K562 (cell line): ENCODE data around the gene C6orf89.

Experiments used
- CTCF ChIP-seq, 3 experiments: IDR thresholded peaks in 2 of 3; conservative IDR thresholded peaks in 1 of 3; 2 replicates each; pipeline ENCODE4 v1.5.1; 2011 to 2012; ENCODE audit warnings: low read length in 3 of 3, mild to moderate bottlenecking in 3 of 3, control low read depth in 2 of 3, improper control_type of control experiment in 1 of 3, inconsistent platforms in 1 of 3, low read depth in 1 of 3, mixed read lengths in 1 of 3, moderate library complexity in 1 of 3; ENCODE audit not compliant: insufficient read depth in 2 of 3
- FOS ChIP-seq: IDR thresholded peaks from 3 replicates; pipeline ENCODE4 v1.6.1; 2011; ENCODE audit not compliant: insufficient read length; ENCODE audit errors: extremely low read depth
- FOXA3 ChIP-seq, 2 experiments: fragments of 450-650 bp in 1 of 2; sonication (generic) in 1 of 2; formaldehyde crosslinking; IDR thresholded peaks in 1 of 2; conservative IDR thresholded peaks in 1 of 2; 2 replicates each; pipeline versions ENCODE4 v1.4.0 to v1.8.0; 2020 to 2022; ENCODE audit warnings: mild to moderate bottlenecking in 2 of 2, missing genetic modification reagents in 1 of 2
- KAT2B ChIP-seq: IDR thresholded peaks from one replicate; pipeline ENCODE4 v1.6.1; 2012; ENCODE audit warnings: low read depth, mild to moderate bottlenecking, control low read depth, inconsistent platforms, low read length, moderate library complexity
- L3MBTL2 ChIP-seq: fragments of 450-650 bp; IDR thresholded peaks from 2 replicates; pipeline ENCODE4 v1.6.1; 2016; ENCODE audit warnings: mild to moderate bottlenecking, moderate library complexity
- MYC ChIP-seq, 2 experiments: fragments of 250-450 bp in 1 of 2; sonication (Bioruptor Pico) in 1 of 2; IDR thresholded peaks; 2 replicates each; pipeline versions ENCODE4 v1.5.1 to v1.6.1; 2012 to 2021; ENCODE audit warnings: low read depth in 2 of 2, borderline replicate concordance in 1 of 2, improper control_type of control experiment in 1 of 2, low read length in 1 of 2, mild to moderate bottlenecking in 1 of 2, moderate library complexity in 1 of 2
- POLR2A ChIP-seq: fragments of 450-650 bp; conservative IDR thresholded peaks from 2 replicates; pipeline ENCODE4 v1.6.1; 2016
- SMC3 ChIP-seq: conservative IDR thresholded peaks from 2 replicates; pipeline ENCODE4 v1.6.1; 2011; ENCODE audit warnings: low read depth, low read length, improper control_type of control experiment; ENCODE audit not compliant: insufficient read depth
- SNAPC5 ChIP-seq: fragments of 250-450 bp; sonication (Bioruptor Pico); IDR thresholded peaks from 2 replicates; pipeline ENCODE4 v1.8.0; 2021; ENCODE audit warnings: moderate library complexity, mild to moderate bottlenecking, inconsistent platforms
- ZBTB8A ChIP-seq: fragments of 450-650 bp; IDR thresholded peaks from 2 replicates; pipeline ENCODE4 v1.6.1; 2018; ENCODE audit warnings: mild to moderate bottlenecking, moderate library complexity; ENCODE audit not compliant: partially characterized antibody
- ZNF324 ChIP-seq: fragments of 250-450 bp; sonication (Bioruptor Pico); IDR thresholded peaks from 2 replicates; pipeline ENCODE4 v1.4.0; 2020; ENCODE audit warnings: mild to moderate bottlenecking

GRCh38 chr6:36933102-36933501 is 47.4 kb downstream of the C6orf89 start:
- TF ChIP-seq L3MBTL2 = no peak
- no peak for TF ChIP-seq SMC3
- no peak for TF ChIP-seq CTCF (IDR thresholded peaks at IDR 0.05 in 2 of 3, conservative IDR thresholded peaks at IDR 0.05 in 1 of 3; ENCODE audit: insufficient read depth in 2 of 3, low read depth in 1 of 3, low read length in 3 of 3)
- no peak for TF ChIP-seq KAT2B
- no peak for TF ChIP-seq ZNF324 (CRISPR knock-in tag)
- no peak for TF ChIP-seq SNAPC5 (CRISPR knock-in tag)
- TF ChIP-seq POLR2A = no peak
- no peak for TF ChIP-seq FOXA3 (CRISPR knock-in tag; conservative IDR thresholded peaks at IDR 0.05 in 1 of 2, IDR thresholded peaks at IDR 0.05 in 1 of 2)
- no peak for TF ChIP-seq MYC (IDR thresholded peaks at IDR 0.05; ENCODE audit: low read depth, low read length)
- TF ChIP-seq MYC (CRISPR knock-in tag; IDR thresholded peaks at IDR 0.05; ENCODE audit: borderline replicate concordance, low read depth) = no peak
- no peak for TF ChIP-seq FOS
- no peak for TF ChIP-seq ZBTB8A
